Astrocyte of the cerebellum (primary cell): ENCODE measurements around the gene ANXA6.

ENCODE experiments used
- DNase-seq: peaks from one replicate; pipeline ENCODE4 v3.0.0-alpha.2; 2011; ENCODE audit warnings: low read depth
- H3K4me3 ChIP-seq: 2 replicates; pipeline ENCODE4 v1.5.1; 2011; ENCODE audit warnings: mild to moderate bottlenecking, low read depth, low read length, moderate library complexity
- CTCF ChIP-seq: IDR thresholded peaks from 2 replicates; pipeline ENCODE4 v1.5.1; 2012; ENCODE audit warnings: low read length, low read depth, moderate library complexity, mild to moderate bottlenecking; ENCODE audit errors: missing control alignments
- in situ Hi-C: cut with HindIII; loops from 2 replicates; pipeline ENCODE4 v1.10.0; 2017; ENCODE audit warnings: low sequenced_read_pairs

The ANXA6 gene

GRCh38 chr5:151065609-151066008 lies 92.0 kb downstream of the ANXA6 start:
- in situ Hi-C loops, result no loop called here
- H3K4me3 ChIP-seq, result no peak overlapping the region
- no peak for DNase-seq
- no peak for TF ChIP-seq CTCF

GRCh38 chr5:151064916-151065499 lies 92.6 kb downstream of the ANXA6 start:
- DNase-seq, result no peak
- no peak for TF ChIP-seq CTCF
- H3K4me3 ChIP-seq, result no peak overlapping the region
- in situ Hi-C loops, result no loop called here

GRCh38 chr5:151063142-151063989 lies 94.2 kb downstream of the ANXA6 start:
- H3K4me3 ChIP-seq, result no peak overlapping the region
- in situ Hi-C loops, result no loop called here
- peak; percentile 67 for DNase-seq
- TF ChIP-seq CTCF, result no peak

- no peak for DNase-seq
- TF ChIP-seq CTCF, result no peak
- in situ Hi-C loops, result no loop called here
- no peak overlapping the region for H3K4me3 ChIP-seq
Observed at GRCh38 chr5:151062405-151063141, 95.0 kb downstream of the ANXA6 start.

GRCh38 chr5:151060742-151061141 lies 96.8 kb downstream of the ANXA6 start:
- in situ Hi-C loops, result no loop called here
- no peak for DNase-seq
- H3K4me3 ChIP-seq, result no peak overlapping the region
- no peak for TF ChIP-seq CTCF

GRCh38 chr5:151058891-151059489 lies 98.6 kb downstream of the ANXA6 start:
- no peak overlapping the region for H3K4me3 ChIP-seq
- no peak for TF ChIP-seq CTCF
- in situ Hi-C loops, result no loop called here
- no peak for DNase-seq
